Activated CD4-positive, CD25-positive, alpha-beta regulatory T cell treated with anti-CD3 and anti-CD28 coated beads, Interleukin-2, amount 50 U/mL, for 24 hours (primary cell): ENCODE data around the gene GSTM1.
"Not testable (repeated sequence)": the region's sequence is repeated elsewhere in the genome, so short reads cannot be mapped to it uniquely, and the experiment has no call there.

Source experiments
- ATAC-seq, 2 donors: fragments of 150-1000 bp; cut with Tn5 transposase; one replicate each; pipeline ENCODE4 v1.10.0; 2021; ENCODE audit warnings: mild to moderate bottlenecking in 1 of 2, moderate library complexity in 1 of 2

Gene GSTM1

GRCh38 chr1:109660691-109661026 is 27.0 kb upstream of the GSTM1 start:
- not testable (repeated sequence) for ATAC-seq

- no peak for ATAC-seq
Observed at GRCh38 chr1:109661391-109661790, 26.2 kb upstream of the GSTM1 start.

- ATAC-seq, result no peak
Observed at GRCh38 chr1:109664671-109665070, 22.9 kb upstream of the GSTM1 start.

GRCh38 chr1:109667452-109668122 is 20.0 kb upstream of the GSTM1 start, which contains the start of gene GSTM2:
GSTM2 (plus strand) TSS chr1:109668057; CDS start chr1:109668116, 59 bp downstream.
- ATAC-seq, result peak; percentile 96 to 99

GRCh38 chr1:109668123-109668775 is 19.4 kb upstream of the GSTM1 start:
- no peak for ATAC-seq

- no peak for ATAC-seq
Observed at GRCh38 chr1:109669246-109669948, 18.2 kb upstream of the GSTM1 start.

GRCh38 chr1:109669949-109670302 is 17.7 kb upstream of the GSTM1 start:
- ATAC-seq, result not testable (repeated sequence)

- no peak for ATAC-seq
Observed at GRCh38 chr1:109671067-109671466, 16.6 kb upstream of the GSTM1 start.

GRCh38 chr1:109673861-109674260 is 13.8 kb upstream of the GSTM1 start:
- ATAC-seq, result not testable (repeated sequence)

GRCh38 chr1:109676683-109677381 is 10.8 kb upstream of the GSTM1 start:
- not testable (repeated sequence) for ATAC-seq

GRCh38 chr1:109677459-109677858 is 10.2 kb upstream of the GSTM1 start:
- ATAC-seq, result no peak

- ATAC-seq, result not testable (repeated sequence)
Observed at GRCh38 chr1:109678637-109679036, 9.0 kb upstream of the GSTM1 start.

GRCh38 chr1:109684777-109685176 is 2.8 kb upstream of the GSTM1 start:
- not testable (repeated sequence) for ATAC-seq

GRCh38 chr1:109685399-109685798 is 2.2 kb upstream of the GSTM1 start:
- not testable (repeated sequence) for ATAC-seq

GRCh38 chr1:109685890-109686289 is 1.7 kb upstream of the GSTM1 start:
- ATAC-seq, result not testable (repeated sequence)

- ATAC-seq, result not testable (repeated sequence)
Observed at GRCh38 chr1:109687109-109687508, 508 bp upstream of the GSTM1 start.

- no peak for ATAC-seq
Observed at GRCh38 chr1:109689844-109690405, 2.3 kb downstream of the GSTM1 start.

- no peak for ATAC-seq
Observed at GRCh38 chr1:109691759-109692158, 4.1 kb downstream of the GSTM1 start.

GRCh38 chr1:109694400-109694799 is 6.8 kb downstream of the GSTM1 start:
- ATAC-seq, result not testable (repeated sequence)

GRCh38 chr1:109695138-109695537 is 7.5 kb downstream of the GSTM1 start:
- ATAC-seq, result not testable (repeated sequence)

GRCh38 chr1:109697066-109697465 is 9.4 kb downstream of the GSTM1 start:
- no peak for ATAC-seq

- ATAC-seq, result not testable (repeated sequence)
Observed at GRCh38 chr1:109697861-109698260, 10.2 kb downstream of the GSTM1 start.

- ATAC-seq, result not testable (repeated sequence)
Observed at GRCh38 chr1:109702940-109703339, 15.3 kb downstream of the GSTM1 start.
